Left ventricle myocardium inferior (tissue), 1 donor: ENCODE measurements around the gene SLA2. TPM values are rescaled to one million over a fixed set of nuclear protein-coding genes. Genes with fewer than 3 reads are reported as not detected.
"Not testable (repeated sequence)": the region's sequence is repeated elsewhere in the genome, so short reads cannot be mapped to it uniquely, and the experiment has no call there.

Experiments used
- DNase-seq: peaks from one replicate; pipeline ENCODE4 v3.0.0-alpha.2; 2020
- H3K27ac ChIP-seq: fragments of 200-600 bp; replicated peaks from 2 replicates; pipeline ENCODE4 v1.8.0; 2021
- H3K27me3 ChIP-seq: fragments of 200-600 bp; 2 replicates; pipeline ENCODE4 v1.8.0; 2021; ENCODE audit warnings: low read depth
- H3K36me3 ChIP-seq: fragments of 200-600 bp; 2 replicates; pipeline ENCODE4 v1.8.0; 2021
- H3K4me1 ChIP-seq: fragments of 200-600 bp; 2 replicates; pipeline ENCODE4 v1.8.0; 2021
- H3K4me3 ChIP-seq: fragments of 200-600 bp; 2 replicates; pipeline ENCODE4 v1.8.0; 2021; ENCODE audit warnings: mild to moderate bottlenecking, moderate library complexity
- H3K9me3 ChIP-seq: fragments of 200-600 bp; replicated peaks from 2 replicates; pipeline ENCODE4 v1.8.0; 2021
- CTCF ChIP-seq: fragments of 200-600 bp; IDR thresholded peaks from 2 replicates; pipeline ENCODE4 v1.8.0; 2021; ENCODE audit warnings: antibody characterized with exemption, mild to moderate bottlenecking, borderline replicate concordance
- intact Hi-C: fragments of 100-400 bp; cut with micrococcal nuclease; formaldehyde crosslinking; loops from one replicate; pipeline ENCODE4 v1.11.0; 2022
- total RNA-seq: library from RNA; stranded (reverse); fragmentation: NEBNext Ultra II Directional; extraction: Animal tissue kit (Norgen Biotek cat#: 25700); gene quantifications from one replicate; pipeline ENCODE4 v1.2.1, GENCODE V29; 2021
- donor health status: DM: no; HTN: yes; CAD: no; lungs with severe emphysema.

Gene SLA2
- total RNA-seq, 1 donor from 2014 or later = 0.19 TPM

- Histone ChIP-seq H3K27ac (no peak overlapping the region), H3K4me1 (peaks cover 26% of the 10 kb centered on the region), H3K27me3 (no peaks in the 10 kb centered on the region), H3K4me3 (no peak overlapping the region), H3K9me3 (no peaks in the 10 kb centered on the region), H3K36me3 (peaks cover 84% of the 10 kb centered on the region)
- TF ChIP-seq CTCF = no peak
- DNase-seq = no peak
- intact Hi-C loops = no loop called here
Observed at GRCh38 chr20:36684747-36685146, 38.8 kb upstream of the SLA2 start.

- H3K27me3 ChIP-seq = no peaks in the 10 kb centered on the region
- H3K9me3 ChIP-seq = no peaks in the 10 kb centered on the region
- no peak overlapping the region for H3K4me3 ChIP-seq
- no peak overlapping the region for H3K27ac ChIP-seq
- intact Hi-C loops = no loop called here
- H3K36me3 ChIP-seq = peaks cover 98% of the 10 kb centered on the region
- peaks cover 11% of the 10 kb centered on the region for H3K4me1 ChIP-seq
- no peak for DNase-seq
- no peak for TF ChIP-seq CTCF
Observed at GRCh38 chr20:36682311-36682710, 36.3 kb upstream of the SLA2 start.

GRCh38 chr20:36677422-36677771, 31.4 kb upstream of the SLA2 start:
- TF ChIP-seq CTCF = no peak
- H3K4me1 ChIP-seq = no peaks in the 10 kb centered on the region
- H3K4me3 ChIP-seq = no peak overlapping the region
- H3K9me3 ChIP-seq = no peaks in the 10 kb centered on the region
- no peaks in the 10 kb centered on the region for H3K27me3 ChIP-seq
- intact Hi-C loops = no loop called here
- H3K36me3 ChIP-seq = peaks cover 87% of the 10 kb centered on the region
- H3K27ac ChIP-seq = no peak overlapping the region
- no peak for DNase-seq

- Histone ChIP-seq H3K4me3 (no peak overlapping the region), H3K36me3 (peaks cover 87% of the 10 kb centered on the region), H3K9me3 (no peaks in the 10 kb centered on the region), H3K27me3 (no peaks in the 10 kb centered on the region), H3K4me1 (no peaks in the 10 kb centered on the region), H3K27ac (no peak overlapping the region)
- intact Hi-C loops = no loop called here
- TF ChIP-seq CTCF = no peak
- no peak for DNase-seq
Observed at GRCh38 chr20:36676701-36677421, 30.9 kb upstream of the SLA2 start.

GRCh38 chr20:36675545-36675944, 29.5 kb upstream of the SLA2 start:
- H3K9me3 ChIP-seq, H3K4me3 ChIP-seq, DNase-seq, intact Hi-C loops, H3K4me1 ChIP-seq, H3K27ac ChIP-seq, H3K27me3 ChIP-seq: not testable (repeated sequence)
- H3K36me3 ChIP-seq = peaks cover 89% of the 10 kb centered on the region

GRCh38 chr20:36672991-36673390, 27.0 kb upstream of the SLA2 start:
- Histone ChIP-seq H3K4me1 (no peaks in the 10 kb centered on the region), H3K9me3 (no peaks in the 10 kb centered on the region), H3K4me3 (no peak overlapping the region), H3K27me3 (no peaks in the 10 kb centered on the region), H3K36me3 (peaks cover 80% of the 10 kb centered on the region), H3K27ac (no peak overlapping the region)
- no peak for DNase-seq
- intact Hi-C loops = no loop called here
- no peak for TF ChIP-seq CTCF
